ENCODE measurements around the gene NAA10.

Gene NAA10

GRCh38 chrX:153934762-153935325 is at the start of gene NAA10:
NAA10 (minus strand) TSS chrX:153935037; CDS start chrX:153934904, 133 bp downstream.
- peak; percentile 63 for DNase-seq

DNA sequence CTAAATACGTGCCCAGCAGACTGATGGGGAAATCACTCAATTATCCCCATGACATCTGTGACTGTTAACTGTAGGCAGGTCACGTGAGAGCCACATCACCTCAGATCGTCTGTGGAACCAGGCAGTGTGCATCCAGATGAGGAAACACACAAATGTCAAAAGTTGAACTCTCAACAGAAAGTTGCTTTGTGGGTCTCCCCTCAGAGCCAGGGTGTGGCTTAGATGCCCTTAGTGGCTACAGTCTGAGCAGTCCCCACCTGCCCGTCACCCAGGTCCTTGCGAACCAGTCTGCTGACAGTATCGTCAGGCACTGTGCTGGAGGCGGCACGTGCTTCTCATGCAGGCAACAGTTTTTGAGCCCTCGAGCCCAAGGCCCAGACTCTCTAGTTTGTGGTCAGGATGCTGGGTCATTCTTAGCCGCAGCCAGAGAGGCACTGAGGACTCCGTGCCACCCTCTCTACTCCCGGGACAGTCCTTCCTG is 48.5 kb upstream of the NAA10 start:
- no peak for DNase-seq

GRCh38 chrX:153981771-153982533 is 47.1 kb upstream of the NAA10 start:
- DNase-seq = no peak

DNA sequence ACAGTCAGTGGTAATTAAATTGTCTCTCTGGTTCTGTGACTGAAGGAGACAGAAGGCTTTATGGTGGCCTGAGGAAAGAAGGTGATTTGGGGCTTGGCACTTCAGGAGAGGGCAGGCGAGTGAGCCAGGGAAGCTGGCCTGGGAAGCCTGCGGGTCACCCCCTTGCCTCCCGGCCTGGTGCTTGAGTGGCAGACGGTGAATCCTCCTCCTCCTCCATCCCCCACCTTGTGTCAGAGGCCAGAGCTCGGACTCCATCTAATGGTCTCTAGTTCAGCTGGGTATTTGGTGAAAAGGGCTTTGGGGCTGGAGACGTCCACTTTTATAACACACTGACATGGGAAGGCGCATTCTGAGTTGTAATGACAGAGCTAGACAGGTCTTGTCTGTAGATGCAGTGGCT is 46.4 kb upstream of the NAA10 start:
- no peak for DNase-seq

GRCh38 chrX:153980394-153980793 is 45.6 kb upstream of the NAA10 start:
- DNase-seq = peak; percentile 5

GRCh38 chrX:153974726-153975286 is 40.0 kb upstream of the NAA10 start:
- DNase-seq = no peak

- DNase-seq = no peak
These were observed 39.3 kb upstream of the NAA10 start for GRCh38 chrX:153974003-153974725.

DNA sequence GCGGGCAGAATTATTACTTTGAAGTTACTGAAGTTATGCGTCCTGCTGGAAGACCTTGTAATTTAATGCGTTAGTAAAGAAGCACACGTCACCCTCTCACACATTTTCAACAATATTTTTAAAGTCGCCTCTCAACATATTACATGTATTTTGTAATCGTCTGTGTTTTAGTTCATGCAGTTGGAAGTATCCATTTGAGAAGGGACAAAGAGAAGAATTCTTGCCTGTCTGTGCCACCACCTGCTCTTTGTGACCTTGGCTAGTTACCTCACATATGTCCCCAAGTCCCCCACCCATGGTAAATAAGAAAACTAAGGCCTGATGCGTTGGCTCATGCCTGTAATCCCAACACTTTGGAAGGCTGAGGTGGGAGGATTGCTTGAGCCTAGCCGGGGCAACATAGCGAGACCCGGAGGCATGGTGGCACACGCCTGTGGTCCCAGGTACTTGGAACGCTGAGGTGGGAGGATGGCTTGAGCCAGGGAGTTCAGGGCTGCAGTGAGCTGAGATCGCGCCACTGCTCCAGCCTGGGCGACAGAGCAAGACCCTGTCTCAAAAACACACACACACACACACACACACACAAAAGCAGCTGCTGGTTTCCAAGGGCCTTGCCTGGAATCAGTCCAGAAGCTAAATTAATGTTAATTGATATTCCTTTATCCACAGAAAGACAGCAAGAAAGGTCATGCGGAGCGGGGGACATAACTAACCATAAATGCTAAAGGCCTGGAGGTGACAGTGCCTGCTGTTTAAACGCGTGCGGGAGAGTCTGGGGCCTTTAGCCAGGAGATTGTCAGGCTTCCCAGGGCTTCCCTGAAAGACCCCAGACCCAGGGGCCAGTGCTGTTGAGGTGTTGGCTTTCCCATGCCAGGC is 38.5 kb upstream of the NAA10 start:
- DNase-seq = no peak

DNA sequence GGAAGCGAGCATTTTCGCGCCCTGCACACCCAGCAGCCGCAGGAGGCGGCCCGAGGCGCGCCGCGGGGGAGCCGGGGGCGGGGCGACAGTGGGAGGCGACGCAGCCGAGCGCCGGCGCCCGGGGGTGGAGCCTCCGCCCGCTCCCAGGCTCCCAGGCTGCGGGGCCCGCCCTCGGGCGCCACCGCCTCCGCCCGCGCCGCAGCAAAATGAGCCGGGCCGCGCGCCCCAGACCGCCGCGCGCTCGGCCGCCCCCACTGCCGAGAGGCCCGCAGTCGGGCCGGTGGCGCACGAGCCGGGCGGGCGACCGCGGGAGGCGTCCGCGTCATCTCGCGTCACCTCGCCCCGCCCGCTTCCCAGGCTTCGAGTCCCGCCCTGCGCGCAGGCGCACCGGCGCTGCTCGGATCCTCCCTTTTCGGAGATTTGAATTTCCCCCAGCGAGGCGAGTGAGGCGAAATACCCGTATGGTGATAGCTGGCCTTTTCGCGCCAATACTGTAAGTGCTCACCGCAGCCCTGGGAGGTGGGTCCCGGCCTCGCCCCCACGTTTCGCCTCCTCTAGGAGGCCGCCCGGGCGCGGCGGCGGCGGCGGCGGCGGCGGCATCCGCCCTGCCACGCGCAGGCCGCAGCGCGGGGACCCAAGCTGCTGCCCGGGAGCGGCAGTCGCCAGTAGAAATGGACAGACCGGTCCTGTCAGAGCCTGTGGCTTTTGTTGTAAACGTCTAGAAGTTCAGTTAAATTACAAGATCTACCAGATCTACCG is 37.7 kb upstream of the NAA10 start, which contains the start of gene TMEM187:
TMEM187 (plus strand) TSS at position 387 of the 759 bp plus-strand sequence. CDS start 9,309 bp downstream, outside the sequence.
- peak; percentile 75 for DNase-seq

GRCh38 chrX:153971450-153972367 is 36.9 kb upstream of the NAA10 start, which contains the start of gene HCFC1:
HCFC1 (minus strand) TSS chrX:153971818; CDS start chrX:153970840, 978 bp downstream.
- peak; percentile 73 for DNase-seq

- peak; percentile 82 for DNase-seq
These were observed 36.2 kb upstream of the NAA10 start for GRCh38 chrX:153971124-153971449.

DNA sequence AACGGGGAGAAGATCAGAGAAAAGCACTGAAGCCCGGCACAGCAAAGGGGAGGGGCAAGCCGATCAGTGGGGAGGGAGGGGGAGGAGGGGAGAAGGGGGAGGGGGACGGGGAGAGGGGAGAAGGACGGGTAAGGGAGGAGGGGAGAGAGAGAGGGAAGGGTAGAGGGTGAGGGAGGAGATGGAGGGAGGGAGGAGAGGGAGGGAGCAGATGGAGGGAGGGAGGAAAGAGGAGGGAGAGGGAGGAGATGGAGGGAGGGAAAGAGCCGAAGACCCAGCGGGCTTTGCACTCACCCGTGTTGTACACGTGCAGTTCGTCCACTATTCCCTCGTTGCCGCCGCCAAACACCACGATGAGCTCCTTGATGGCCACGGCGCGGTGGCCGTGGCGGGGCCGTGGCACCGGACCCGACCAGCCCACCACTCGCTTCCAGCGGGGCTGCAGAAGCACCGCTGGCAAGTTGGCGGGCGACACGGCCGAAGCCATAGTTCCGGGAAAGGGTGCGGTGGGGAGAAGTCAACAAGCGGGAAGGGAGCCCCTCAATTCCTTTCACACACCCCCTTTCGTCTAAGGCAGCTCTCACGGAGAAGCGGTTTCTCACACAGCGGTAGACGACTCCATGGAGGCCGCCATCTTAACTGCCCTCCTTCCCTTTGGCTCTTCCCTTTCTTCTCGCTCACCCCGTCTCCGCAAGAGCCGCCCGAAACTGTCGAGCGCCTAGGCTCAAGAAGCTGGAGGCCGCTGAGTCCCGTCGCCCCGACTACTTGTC is 35.7 kb upstream of the NAA10 start:
- DNase-seq = peak; percentile 15

GRCh38 chrX:153969904-153970356 is 35.1 kb upstream of the NAA10 start:
- no peak for DNase-seq

DNA sequence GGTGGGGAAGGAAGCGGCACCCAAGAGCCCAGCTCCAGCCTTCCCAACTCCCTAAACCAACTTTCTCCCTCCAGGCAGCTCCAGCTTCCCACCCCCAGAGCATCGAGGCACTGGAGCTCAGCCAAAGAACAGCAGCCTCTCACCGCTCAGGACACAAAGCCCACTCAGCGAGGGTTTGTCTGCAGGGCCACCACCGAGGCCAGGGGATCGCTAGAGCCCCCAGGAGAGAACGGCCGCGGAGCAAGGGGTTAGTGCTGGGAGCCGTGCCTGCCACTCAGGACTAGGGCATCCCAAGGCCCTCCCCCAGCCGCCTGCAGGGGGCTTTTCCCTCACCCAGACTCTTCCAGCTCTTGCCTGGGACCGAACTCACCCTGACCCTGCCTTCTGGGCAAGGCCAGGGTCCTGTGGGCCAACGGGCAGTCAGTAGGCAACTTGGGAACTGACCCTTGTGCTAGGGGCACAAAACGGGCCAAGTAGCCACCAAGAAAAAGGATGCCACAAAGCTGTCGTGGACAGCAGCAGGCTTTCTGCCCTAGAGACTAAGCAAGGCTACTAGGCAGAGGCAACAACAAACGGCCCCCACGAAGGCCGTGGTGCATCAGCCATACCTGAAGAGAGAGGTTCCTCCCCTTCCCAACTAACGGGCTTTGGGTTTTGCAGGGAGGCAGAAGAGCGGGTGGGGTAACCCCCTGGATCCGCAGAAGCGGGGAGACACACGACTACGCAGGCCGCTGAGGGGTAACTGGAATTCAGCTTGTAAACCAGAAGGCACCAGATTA is 34.5 kb upstream of the NAA10 start:
- no peak for DNase-seq

GRCh38 chrX:153968754-153969124 is 33.9 kb upstream of the NAA10 start:
- no peak for DNase-seq

DNA sequence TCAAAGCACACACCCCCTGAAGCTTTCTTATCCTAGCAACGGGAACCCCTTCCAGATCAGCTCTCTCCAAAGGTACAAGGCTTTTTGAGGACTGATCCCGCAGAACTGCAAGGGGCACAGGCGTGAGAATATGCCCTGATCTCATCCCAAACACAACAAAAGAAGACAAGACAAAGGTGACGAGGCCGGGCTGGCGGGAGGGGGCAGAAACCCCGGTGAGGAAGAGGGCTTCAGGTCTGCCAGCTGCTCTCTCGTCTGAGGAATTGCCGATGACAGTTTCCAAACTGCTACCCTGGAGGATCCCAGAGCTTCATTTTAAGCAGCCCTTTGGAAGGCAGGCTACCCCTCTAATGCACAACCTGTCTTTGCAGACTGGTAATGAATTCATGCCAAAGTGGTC is 33.4 kb upstream of the NAA10 start:
- no peak for DNase-seq

DNA sequence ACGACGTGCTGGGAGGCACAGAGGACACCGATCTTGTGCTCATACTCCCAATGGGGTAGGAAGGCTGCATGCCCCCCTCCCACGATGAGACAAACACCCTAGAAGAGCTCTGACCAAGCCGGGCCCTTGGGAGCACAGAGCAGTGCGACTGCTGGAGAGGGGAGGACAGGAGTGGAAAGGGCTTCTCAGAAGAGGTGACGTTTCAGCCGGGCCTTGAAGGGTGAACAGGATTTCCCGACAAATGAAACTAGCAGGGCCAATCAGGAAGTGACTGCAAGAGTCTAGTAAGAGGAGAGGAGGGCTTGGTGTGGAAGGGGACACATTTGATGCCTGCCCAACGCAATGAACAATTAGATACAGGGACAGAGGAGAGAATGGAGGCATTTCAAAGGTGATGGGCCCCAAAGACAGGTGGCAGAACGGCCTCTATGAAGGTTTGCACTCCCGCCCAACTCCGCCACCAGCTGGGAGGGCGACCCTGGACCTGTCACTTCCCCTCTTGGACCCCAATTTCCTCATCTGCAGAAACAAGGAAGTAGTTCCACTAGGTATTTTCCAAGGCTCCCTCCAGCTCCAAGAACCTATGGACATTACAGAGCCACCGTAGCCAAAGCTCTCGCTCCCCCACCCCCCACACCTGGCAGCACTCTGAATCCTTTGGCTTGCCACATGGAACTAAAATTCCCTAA is 32.8 kb upstream of the NAA10 start:
- no peak for DNase-seq

Measured in NCI-H226 (cell line).